MCF 10A (cell line): ENCODE results near the gene DNAJC18. TPM values are rescaled to one million over a fixed set of nuclear protein-coding genes. Genes with fewer than 3 reads are reported as not detected.

Experiments
- BruUV-seq: library from RNA; stranded (reverse); fragments of 400-500 nt; replicated peaks from 2 replicates; lab custom pipeline; 2021; lab: Mats Ljungman, UMichigan
- CTCF ChIA-PET: fragments of 300-600 bp; sonication (Branson Sonifier 250); formaldehyde crosslinking; extraction: SDS; loops from one replicate; lab custom pipeline; 2021; ENCODE audit warnings: antibody characterized with exemption, inconsistent platforms; lab: Yijun Ruan, JAX
- POLR2A ChIA-PET: fragments of 300-600, 350-650 bp; sonication (Branson Sonifier 250); formaldehyde crosslinking; extraction: SDS; loops from one replicate; lab custom pipeline; 2020; ENCODE audit warnings: antibody characterized with exemption, inconsistent platforms; lab: Yijun Ruan, JAX
- DNase-seq: peaks from one replicate; pipeline ENCODE4 v3.0.0-alpha.2; 2018; ENCODE audit not compliant: unreplicated experiment
- H3K27ac Mint-ChIP-seq: one replicate; pipeline ENCODE4 v1.8.0; 2022; ENCODE audit warnings: mild to moderate bottlenecking, low read depth, mixed read lengths; ENCODE audit not compliant: unreplicated experiment
- H3K27me3 Mint-ChIP-seq: one replicate; pipeline ENCODE4 v1.8.0; 2022; ENCODE audit warnings: mixed read lengths; ENCODE audit not compliant: insufficient read depth, unreplicated experiment
- H3K36me3 Mint-ChIP-seq: one replicate; pipeline ENCODE4 v1.8.0; 2022; ENCODE audit warnings: mild to moderate bottlenecking, moderate library complexity, mixed read lengths; ENCODE audit not compliant: insufficient read depth, unreplicated experiment
- H3K4me1 Mint-ChIP-seq: one replicate; pipeline ENCODE4 v1.8.0; 2022; ENCODE audit warnings: mixed read lengths; ENCODE audit not compliant: insufficient read depth, unreplicated experiment
- H3K4me3 Mint-ChIP-seq: one replicate; pipeline ENCODE4 v1.8.0; 2022; ENCODE audit warnings: mild to moderate bottlenecking, moderate library complexity, mixed read lengths; ENCODE audit not compliant: unreplicated experiment
- H3K9me3 Mint-ChIP-seq: one replicate; pipeline ENCODE4 v1.8.0; 2022; ENCODE audit warnings: mixed read lengths; ENCODE audit not compliant: unreplicated experiment
- intact Hi-C: fragments of 100-400 bp; cut with micrococcal nuclease; formaldehyde crosslinking; loops from 2 replicates; pipeline ENCODE4 v1.14.1; 2022
- total RNA-seq: library from RNA; stranded (reverse); gene quantifications from 2 replicates; pipeline ENCODE4 v1.2.3, GENCODE V29; 2022
- TF ChIP-seq, protein P1 (sequence below): fragments of 200-600 bp; IDR thresholded peaks from one replicate; pipeline ENCODE4 v1.8.0; 2022; ENCODE audit warnings: antibody characterized with exemption, mild to moderate bottlenecking; ENCODE audit not compliant: unreplicated experiment

The DNAJC18 gene
- total RNA-seq, 1 experiment from 2014 or later, result 15.1 TPM

GRCh38 chr5:139422307-139422893 is 16.9 kb downstream of the DNAJC18 start:
- peak overlapping the region; percentile 57 for H3K27ac Mint-ChIP-seq
- no TSS peak for BruUV-seq

GRCh38 chr5:139419226-139420192 is 19.8 kb downstream of the DNAJC18 start:
- Mint-ChIP-seq H3K36me3 (peaks cover 33% of the 10 kb centered on the region), H3K27me3 (no peaks in the 10 kb centered on the region), H3K9me3 (no peaks in the 10 kb centered on the region), H3K4me1 (no peaks in the 10 kb centered on the region), H3K4me3 (no peak overlapping the region), H3K27ac (no peak overlapping the region)
- ChIA-PET POLR2A (interaction anchor here (0.5 to 1.5 kb wide), 5 partner anchors 13 to 95 kb away, joined by 3 to 4 read pairs (median 3); partner anchors contain the start of gene DNAJC18), CTCF (interaction anchor here (0.6 to 11.6 kb wide), 13 partner anchors 10 to 349 kb away, joined by 3 to 434 read pairs (median 4); partner anchors contain the start of gene SPATA24)
- intact Hi-C loops, result no loop called here
- DNase-seq, result no peak
- no TSS peak for BruUV-seq
- TF ChIP-seq, protein P1, sequence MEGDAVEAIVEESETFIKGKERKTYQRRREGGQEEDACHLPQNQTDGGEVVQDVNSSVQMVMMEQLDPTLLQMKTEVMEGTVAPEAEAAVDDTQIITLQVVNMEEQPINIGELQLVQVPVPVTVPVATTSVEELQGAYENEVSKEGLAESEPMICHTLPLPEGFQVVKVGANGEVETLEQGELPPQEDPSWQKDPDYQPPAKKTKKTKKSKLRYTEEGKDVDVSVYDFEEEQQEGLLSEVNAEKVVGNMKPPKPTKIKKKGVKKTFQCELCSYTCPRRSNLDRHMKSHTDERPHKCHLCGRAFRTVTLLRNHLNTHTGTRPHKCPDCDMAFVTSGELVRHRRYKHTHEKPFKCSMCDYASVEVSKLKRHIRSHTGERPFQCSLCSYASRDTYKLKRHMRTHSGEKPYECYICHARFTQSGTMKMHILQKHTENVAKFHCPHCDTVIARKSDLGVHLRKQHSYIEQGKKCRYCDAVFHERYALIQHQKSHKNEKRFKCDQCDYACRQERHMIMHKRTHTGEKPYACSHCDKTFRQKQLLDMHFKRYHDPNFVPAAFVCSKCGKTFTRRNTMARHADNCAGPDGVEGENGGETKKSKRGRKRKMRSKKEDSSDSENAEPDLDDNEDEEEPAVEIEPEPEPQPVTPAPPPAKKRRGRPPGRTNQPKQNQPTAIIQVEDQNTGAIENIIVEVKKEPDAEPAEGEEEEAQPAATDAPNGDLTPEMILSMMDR, result no peak

More at GRCh38 chr5:139422307-139422893, 16.9 kb downstream of the DNAJC18 start:
- CTCF ChIA-PET, result interaction anchor here (0.6 to 11.6 kb wide), 63 partner anchors 8 to 861 kb away, joined by 3 to 434 read pairs (median 4); partner anchors contain the start of genes DNAJC18, ECSCR, SPATA24 and STING1
- peak; percentile 84 for DNase-seq
- Mint-ChIP-seq H3K36me3 (peaks cover 52% of the 10 kb centered on the region), H3K9me3 (no peaks in the 10 kb centered on the region), H3K27me3 (no peaks in the 10 kb centered on the region), H3K4me1 (no peaks in the 10 kb centered on the region), H3K4me3 (no peak overlapping the region)
- TF ChIP-seq, protein P1, result peak; percentile 93
- intact Hi-C loops, result loop anchor here (1.0 to 2.0 kb wide), 4 partner anchors 91 to 343 kb away; no protein-coding TSS in a partner anchor
- POLR2A ChIA-PET, result interaction anchor here (0.5 to 2.2 kb wide), 12 partner anchors 13 to 215 kb away, joined by 3 to 13 read pairs (median 4); partner anchors contain the start of genes DNAJC18, PAIP2, SPATA24 and UBE2D2

DNA sequence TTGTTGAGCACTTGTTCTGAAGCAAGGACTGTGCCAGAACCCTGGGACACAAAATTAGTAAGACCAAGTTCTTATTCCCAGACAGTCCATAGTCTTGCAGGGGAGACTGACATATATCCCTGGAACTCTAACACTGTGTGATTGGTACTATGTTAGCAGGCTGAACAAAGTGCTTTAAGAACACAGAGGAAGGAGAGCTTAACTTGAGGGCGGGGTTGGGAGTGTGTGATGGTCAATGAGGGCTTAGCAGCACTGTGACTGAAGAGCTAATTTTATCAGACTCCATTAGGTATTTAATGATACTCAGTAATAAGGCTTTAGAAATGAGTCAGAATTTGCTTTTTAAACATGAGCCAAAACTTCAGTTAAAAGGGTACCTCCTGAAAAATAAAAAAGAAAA is 20.5 kb downstream of the DNAJC18 start:
- no TSS peak for BruUV-seq
- TF ChIP-seq, protein P1, result no peak
- POLR2A ChIA-PET, result interaction anchor here (0.7 to 1.4 kb wide), 3 partner anchors 12 to 96 kb away, joined by 3 to 4 read pairs (median 3); partner anchors contain the start of gene SPATA24
- no peaks in the 10 kb centered on the region for H3K9me3 Mint-ChIP-seq
- no peak overlapping the region for H3K4me3 Mint-ChIP-seq
- H3K27me3 Mint-ChIP-seq, result no peaks in the 10 kb centered on the region
- CTCF ChIA-PET, result interaction anchor here (0.7 to 11.6 kb wide), 8 partner anchors 10 to 349 kb away, joined by 3 to 434 read pairs (median 4); partner anchors contain the start of gene SPATA24
- intact Hi-C loops, result no loop called here
- H3K4me1 Mint-ChIP-seq, result no peaks in the 10 kb centered on the region
- H3K36me3 Mint-ChIP-seq, result peaks cover 26% of the 10 kb centered on the region
- no peak for DNase-seq
- H3K27ac Mint-ChIP-seq, result no peak overlapping the region
